NCI-H1092 (cell line): ENCODE measurements around the gene PIP5K1B.
"Not testable (repeated sequence)": the region's sequence is repeated elsewhere in the genome, so short reads cannot be mapped to it uniquely, and the experiment has no call there.

Experiments
- DNase-seq: peaks from one replicate; lab custom pipeline; 2025; lab: John Stamatoyannopoulos, UW

PIP5K1B gene, protein sequence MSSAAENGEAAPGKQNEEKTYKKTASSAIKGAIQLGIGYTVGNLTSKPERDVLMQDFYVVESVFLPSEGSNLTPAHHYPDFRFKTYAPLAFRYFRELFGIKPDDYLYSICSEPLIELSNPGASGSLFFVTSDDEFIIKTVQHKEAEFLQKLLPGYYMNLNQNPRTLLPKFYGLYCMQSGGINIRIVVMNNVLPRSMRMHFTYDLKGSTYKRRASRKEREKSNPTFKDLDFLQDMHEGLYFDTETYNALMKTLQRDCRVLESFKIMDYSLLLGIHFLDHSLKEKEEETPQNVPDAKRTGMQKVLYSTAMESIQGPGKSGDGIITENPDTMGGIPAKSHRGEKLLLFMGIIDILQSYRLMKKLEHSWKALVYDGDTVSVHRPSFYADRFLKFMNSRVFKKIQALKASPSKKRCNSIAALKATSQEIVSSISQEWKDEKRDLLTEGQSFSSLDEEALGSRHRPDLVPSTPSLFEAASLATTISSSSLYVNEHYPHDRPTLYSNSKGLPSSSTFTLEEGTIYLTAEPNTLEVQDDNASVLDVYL

DNA sequence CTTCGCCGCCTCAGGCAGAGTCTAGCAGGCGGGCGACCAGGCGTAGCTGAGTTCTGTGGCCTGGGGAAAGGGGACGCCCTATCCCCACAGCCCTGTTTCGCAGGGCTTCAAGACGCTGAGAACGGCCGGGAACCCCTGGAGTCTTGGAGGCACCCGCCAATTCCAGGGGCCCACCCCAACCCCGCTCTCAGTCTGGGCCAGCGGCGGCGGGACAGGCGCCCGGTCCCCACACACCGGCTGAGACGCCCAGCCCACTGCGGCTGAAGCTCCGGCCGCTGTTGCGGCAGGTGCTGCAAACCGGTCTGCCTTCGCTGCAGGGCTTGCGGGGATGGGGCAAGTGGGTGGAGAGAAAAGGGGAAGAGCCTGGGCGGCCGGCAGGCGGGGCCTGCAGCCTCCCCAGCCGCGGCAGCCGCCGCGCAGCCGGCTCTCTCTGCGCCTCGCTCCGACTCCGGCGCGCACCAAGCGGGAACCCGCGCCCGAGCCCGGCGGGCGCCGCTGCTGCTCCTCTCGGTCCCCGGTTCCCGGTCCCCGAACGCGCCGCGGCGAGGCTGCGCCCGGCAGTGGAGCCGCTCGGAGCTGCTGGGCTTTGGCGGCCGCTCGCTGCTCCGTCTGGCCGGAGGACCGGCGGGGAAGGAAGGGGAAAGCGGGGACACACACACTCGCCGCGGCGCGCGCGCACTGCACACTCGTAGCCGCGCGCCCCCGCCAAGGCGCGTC is at the start of gene PIP5K1B:
PIP5K1B (plus strand) TSS at position 427 of the 717 bp plus-strand sequence. CDS start 117,375 bp downstream, outside the sequence.
- peak; percentile 39 for DNase-seq

GRCh38 chr9:68664036-68664435 is 41.0 kb upstream of the PIP5K1B start:
- no peak for DNase-seq

DNA sequence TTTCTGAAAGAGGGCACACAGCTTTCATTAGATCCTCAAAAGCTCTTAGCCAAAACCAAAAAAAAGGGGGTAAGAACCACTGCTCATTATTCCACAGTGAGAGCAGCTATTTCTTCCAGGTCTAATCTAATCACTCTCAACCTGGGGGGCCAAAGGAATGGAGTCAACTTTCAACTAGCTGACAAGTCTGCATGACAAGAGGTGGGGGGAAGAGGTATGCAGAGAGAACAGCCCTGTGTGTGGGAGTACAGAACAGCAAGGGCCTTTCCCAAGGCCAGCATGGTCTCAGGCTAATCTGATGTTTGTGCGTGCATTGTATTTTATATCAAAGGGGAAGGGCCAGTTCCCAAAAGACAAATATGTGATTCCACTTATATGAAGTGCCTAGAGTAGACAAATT is 36.9 kb upstream of the PIP5K1B start:
- no peak for DNase-seq

DNA sequence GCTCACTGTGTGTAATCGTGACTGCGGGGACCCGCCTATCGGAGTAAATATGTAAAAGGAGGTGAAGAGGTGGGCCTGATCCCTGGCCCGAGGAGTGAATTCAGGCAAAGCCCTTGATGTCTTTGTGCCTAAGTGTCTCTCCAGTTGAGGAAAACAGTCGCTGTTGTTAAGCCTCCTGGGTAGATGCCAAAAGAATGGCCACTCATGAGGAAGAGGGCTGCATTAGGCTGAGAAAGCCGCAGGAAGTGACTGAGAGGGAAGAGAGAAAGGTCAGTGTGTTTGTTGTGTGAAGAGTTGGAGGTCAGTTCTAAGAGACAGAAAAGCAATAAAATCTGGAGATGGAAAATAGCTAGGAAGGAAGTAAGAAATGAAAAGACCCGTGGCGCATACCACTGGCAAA is 35.8 kb upstream of the PIP5K1B start:
- DNase-seq: no peak

- DNase-seq: no peak
These were observed 32.8 kb upstream of the PIP5K1B start for GRCh38 chr9:68672215-68672614.

- no peak for DNase-seq
These were observed 32.4 kb upstream of the PIP5K1B start for GRCh38 chr9:68672625-68673024.

- DNase-seq: no peak
These were observed 26.6 kb upstream of the PIP5K1B start for GRCh38 chr9:68678430-68678829.

- no peak for DNase-seq
These were observed 21.6 kb upstream of the PIP5K1B start for GRCh38 chr9:68683433-68683832.

- DNase-seq: no peak
These were observed 19.8 kb upstream of the PIP5K1B start for GRCh38 chr9:68685213-68685612.

- DNase-seq: no peak
These were observed 19.3 kb upstream of the PIP5K1B start for GRCh38 chr9:68685770-68686169.

DNA sequence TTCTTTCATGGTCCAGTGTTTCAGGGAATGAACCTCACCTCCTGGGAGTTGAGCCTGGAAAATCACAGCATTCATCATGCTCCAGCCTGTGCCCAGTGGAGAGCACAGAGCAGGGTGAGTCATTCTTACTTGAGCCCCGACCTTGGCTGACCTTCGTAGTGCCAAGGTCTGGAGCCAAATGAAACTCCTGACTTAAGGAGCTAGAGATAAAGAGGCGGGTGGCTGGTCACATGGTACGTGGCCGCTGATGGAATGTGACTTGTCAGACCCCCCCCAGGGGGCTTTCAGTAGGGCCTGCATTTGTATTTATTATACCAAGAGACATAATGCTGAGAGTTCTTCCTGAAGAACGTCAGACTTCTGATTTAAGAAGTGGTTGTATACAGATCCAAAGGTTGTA is 15.0 kb upstream of the PIP5K1B start:
- no peak for DNase-seq

DNA sequence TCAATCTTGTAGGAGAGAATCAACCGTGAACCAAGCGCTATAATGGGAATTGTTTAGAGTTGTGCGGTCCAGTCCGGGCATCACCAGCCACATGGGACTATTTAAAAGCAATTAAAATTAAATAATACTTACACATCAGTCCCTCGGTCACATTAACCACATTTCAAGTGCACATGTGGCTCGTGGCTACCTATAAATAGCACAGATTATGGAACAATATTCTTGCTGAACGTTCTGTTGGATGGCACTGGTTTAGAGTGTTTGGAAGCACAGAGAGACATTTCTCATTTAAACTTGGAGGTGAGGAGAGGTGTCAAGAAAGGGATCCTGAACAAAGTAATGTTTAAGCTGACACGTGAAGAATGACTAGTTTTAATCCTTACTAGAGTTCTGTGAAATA is 12.5 kb upstream of the PIP5K1B start:
- DNase-seq: no peak

DNA sequence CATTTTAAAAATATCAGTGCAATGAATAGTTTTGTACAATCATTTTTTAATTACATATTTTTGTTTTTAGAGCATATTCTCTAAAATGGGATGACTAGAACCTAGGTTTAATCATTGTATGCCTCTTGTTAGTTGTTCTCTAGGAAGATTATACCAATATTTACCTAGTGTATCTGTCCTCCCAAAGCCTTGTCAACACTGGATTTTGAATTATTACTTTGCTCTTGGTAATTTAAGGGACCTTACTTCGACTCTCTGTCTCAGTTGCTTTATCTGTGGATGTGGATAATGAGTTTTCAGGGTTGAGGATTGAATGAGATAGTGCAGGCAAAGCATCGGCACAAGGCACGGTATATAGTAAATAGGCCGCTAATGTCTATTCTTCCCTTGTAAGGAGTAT is 10.9 kb upstream of the PIP5K1B start:
- no peak for DNase-seq

- no peak for DNase-seq
These were observed 7.2 kb upstream of the PIP5K1B start for GRCh38 chr9:68697851-68698250.

DNA sequence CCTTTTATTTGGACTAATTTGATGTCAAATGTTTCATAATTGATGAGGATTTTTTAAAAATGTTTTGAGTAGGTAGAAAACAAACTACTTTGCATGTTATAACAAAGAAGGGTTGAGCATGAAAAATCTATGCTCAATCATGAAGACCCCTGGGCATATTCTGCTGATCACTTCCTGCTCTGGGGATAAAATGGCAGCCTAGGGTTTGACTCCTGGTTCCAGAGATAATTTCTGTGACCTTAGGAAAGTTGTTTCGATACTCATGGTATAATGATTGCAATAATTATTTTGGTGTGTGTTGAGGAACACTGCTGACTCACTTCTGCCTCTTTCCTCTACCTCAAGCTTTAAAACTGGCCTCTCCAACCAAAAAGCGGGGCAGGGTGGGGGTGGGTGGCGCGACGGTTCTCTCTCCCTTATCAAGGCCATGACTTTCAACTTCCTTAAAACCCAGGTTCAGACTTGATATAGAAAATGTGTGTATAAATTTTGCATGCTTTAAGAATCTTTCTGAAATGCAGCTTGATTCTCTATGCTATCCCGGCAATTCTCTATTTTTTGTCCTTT is 6.0 kb upstream of the PIP5K1B start:
- no peak for DNase-seq

- not testable (repeated sequence) for DNase-seq
These were observed 5.4 kb upstream of the PIP5K1B start for GRCh38 chr9:68699625-68700024.

DNA sequence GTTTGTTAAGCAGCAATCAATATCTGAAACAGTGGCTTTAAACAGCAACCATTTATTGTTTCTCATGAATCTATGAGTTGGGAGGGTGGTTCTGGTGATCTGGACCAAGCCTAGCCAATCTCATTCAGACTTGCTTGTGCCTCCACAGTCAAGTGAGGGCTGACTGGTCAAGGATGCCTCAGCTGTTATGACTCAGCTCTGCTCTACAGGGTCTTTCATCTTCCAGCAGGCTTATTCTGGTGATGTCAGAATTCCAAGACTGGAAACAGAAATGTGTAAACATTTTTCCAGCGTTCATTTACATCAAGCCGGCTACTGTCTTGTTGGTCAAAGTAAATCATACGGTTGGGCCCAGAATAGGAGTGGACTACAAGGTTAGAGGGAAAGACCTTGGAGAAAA is 2.5 kb upstream of the PIP5K1B start:
- no peak for DNase-seq

GRCh38 chr9:68703672-68704071 is 1.4 kb upstream of the PIP5K1B start:
- no peak for DNase-seq

DNA sequence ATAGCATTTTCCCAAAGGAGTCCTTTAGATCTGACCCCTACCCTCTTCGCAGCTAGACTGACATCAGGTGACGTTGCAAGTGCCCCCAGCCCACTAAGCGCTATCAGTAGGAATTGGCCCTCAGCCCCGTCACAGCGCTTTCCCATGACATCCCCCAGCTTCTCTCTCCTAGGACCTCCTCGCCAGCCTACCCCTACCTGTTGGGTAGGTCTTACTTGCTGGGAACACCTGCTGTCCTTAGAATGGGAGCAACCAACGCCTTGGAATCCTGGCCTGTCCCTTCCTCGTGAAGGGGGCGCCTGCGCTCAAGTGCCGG is 584 bp upstream of the PIP5K1B start:
- no peak for DNase-seq

DNA sequence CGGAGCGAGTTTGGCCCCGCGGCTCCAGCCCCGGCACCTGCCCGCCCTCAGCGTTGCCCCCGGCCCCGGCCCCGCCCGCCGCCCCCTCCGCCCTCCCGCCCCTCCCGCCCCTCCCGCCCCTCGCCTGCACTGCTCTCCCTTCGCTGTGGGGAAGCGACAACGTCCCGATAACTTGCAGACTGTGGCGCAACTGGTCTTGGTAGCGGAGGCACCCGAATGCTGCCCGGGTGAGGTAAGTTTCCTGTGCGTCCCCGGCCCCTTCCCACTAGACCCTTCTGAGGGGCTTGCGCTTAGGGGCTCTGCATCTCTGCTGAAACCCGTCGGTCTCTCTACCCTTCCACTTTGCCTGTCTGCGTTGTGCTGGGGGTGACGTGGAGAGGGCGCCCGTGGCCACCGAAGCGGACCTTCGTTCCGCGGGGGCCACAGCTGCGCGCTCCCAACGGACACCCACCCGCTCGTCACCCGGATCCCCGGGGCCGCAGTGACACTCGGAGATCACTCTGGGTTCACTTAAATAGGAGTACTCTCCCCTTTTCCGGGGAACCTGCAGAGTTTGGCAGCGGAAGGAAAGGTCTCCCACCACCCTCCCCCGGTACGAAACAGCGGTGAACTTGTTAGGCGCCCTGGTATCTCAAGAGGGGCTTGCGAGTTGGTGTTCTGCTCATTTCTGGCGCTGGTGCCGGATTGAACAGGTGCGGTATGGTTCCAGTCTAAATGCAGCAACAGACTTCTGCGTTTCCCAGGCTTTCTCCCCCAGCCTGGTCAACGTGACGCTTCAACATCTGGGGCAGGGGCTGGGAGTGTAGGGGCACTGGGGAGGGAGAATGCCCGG is 707 bp downstream of the PIP5K1B start:
- no peak for DNase-seq

DNA sequence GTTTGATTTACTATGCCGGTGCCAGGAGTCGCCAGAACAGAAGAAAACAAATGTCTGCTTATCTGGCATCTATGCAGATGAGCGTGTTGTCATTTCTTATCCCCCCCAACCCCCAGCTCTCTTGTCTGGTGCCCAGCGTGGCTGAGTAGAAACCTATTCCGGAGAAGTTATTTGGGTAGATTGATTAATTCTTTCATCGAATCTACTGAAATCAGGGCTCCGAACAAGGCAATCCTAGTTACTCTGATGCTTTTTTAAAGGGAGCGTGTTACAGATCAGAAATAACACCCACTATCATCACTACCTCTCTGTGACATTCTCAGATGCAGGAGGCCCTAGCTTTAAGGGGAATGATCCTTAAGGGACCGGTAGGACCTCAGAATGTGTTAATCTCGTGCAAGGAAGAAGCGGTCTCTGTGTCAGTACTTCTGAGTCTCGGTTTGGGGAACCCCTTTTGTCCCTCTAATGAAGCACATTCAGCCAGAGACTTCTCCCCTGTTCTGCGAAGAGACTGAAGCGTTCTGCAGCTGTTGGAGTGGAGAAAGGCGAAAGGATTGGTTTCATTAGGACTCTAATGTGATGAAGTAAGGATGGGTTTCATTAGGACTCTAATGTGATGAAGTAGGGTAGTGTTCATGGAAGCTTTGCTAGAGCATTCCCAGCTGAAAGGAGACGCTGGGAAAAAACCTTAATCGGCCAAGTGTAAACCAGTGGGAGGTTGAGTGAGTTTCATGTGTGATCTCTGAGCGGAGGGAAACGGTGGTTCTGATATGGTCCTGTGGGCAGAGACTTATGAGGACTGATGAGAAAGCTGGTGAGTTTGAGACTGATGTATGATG is 1.5 kb downstream of the PIP5K1B start:
- no peak for DNase-seq
